GM23338 (cell line): Measurements from ENCODE around the gene SLC39A7. TPM values are rescaled to one million over a fixed set of nuclear protein-coding genes. Genes with fewer than 3 reads are reported as not detected.

ENCODE experiments used
- ATAC-seq: fragments of 200-7000 bp; cut with Tn5 transposase; 3 replicates; pipeline ENCODE4 v1.9.1; 2020
- DNase-seq: peaks from one replicate; pipeline ENCODE4 v3.0.0-alpha.2; 2015; ENCODE audit warnings: low spot score
- H2AFZ ChIP-seq: fragments of 200-600 bp; sonication (generic); 2 replicates; pipeline ENCODE4 v1.8.0; 2016; ENCODE audit warnings: antibody characterized with exemption, mild to moderate bottlenecking, moderate library complexity
- H3F3A ChIP-seq: fragments of 200-600 bp; sonication (generic); replicated peaks from 2 replicates; pipeline ENCODE4 v1.8.0; 2017; ENCODE audit warnings: antibody characterized with exemption, mixed run types, low read depth
- H3K27ac ChIP-seq: fragments of 200-600 bp; sonication (generic); 2 replicates; pipeline ENCODE4 v1.6.1; 2016; ENCODE audit warnings: low read depth
- H3K27me3 ChIP-seq: fragments of 200-600 bp; sonication (generic); 2 replicates; pipeline ENCODE4 v1.8.0; 2016; ENCODE audit warnings: mild to moderate bottlenecking, mixed run types, moderate library complexity; ENCODE audit not compliant: insufficient read depth
- H3K36me3 ChIP-seq: fragments of 200-600 bp; sonication (generic); 2 replicates; pipeline ENCODE4 v1.8.0; 2016; ENCODE audit warnings: mild to moderate bottlenecking; ENCODE audit not compliant: insufficient read depth
- H3K4me1 ChIP-seq: fragments of 200-600 bp; sonication (generic); 2 replicates; pipeline ENCODE4 v1.8.0; 2016; ENCODE audit warnings: mild to moderate bottlenecking, moderate library complexity; ENCODE audit not compliant: insufficient read depth
- H3K4me2 ChIP-seq: fragments of 200-600 bp; sonication (generic); 2 replicates; pipeline ENCODE4 v1.7.1; 2017; ENCODE audit warnings: mixed run types
- H3K4me3 ChIP-seq: fragments of 200-600 bp; sonication (generic); 2 replicates; pipeline ENCODE4 v1.6.1; 2016; ENCODE audit warnings: mixed run types
- H3K79me2 ChIP-seq: fragments of 200-600 bp; sonication (generic); replicated peaks from 2 replicates; pipeline ENCODE4 v1.8.0; 2017; ENCODE audit warnings: mild to moderate bottlenecking; ENCODE audit not compliant: insufficient read depth
- H3K9me2 ChIP-seq: fragments of 200-600 bp; sonication (generic); 2 replicates; pipeline ENCODE4 v1.8.0; 2017; ENCODE audit not compliant: insufficient read depth
- H4K20me1 ChIP-seq: fragments of 200-600 bp; sonication (generic); replicated peaks from 2 replicates; pipeline ENCODE4 v1.8.0; 2017; ENCODE audit warnings: mild to moderate bottlenecking; ENCODE audit not compliant: insufficient read depth
- H3K27ac Mint-ChIP-seq: 2 replicates; pipeline ENCODE4 v1.8.0; 2020; ENCODE audit warnings: inconsistent platforms, mild to moderate bottlenecking, moderate library complexity, mixed read lengths
- H3K27me3 Mint-ChIP-seq: 3 replicates; pipeline ENCODE4 v1.8.0; 2022; ENCODE audit warnings: low read depth, mild to moderate bottlenecking, moderate library complexity, mixed read lengths, inconsistent platforms; ENCODE audit not compliant: insufficient read depth, poor library complexity
- H3K36me3 Mint-ChIP-seq: 3 replicates; pipeline ENCODE4 v1.8.0; 2021; ENCODE audit warnings: low read depth, mild to moderate bottlenecking, inconsistent platforms, moderate library complexity, mixed read lengths
- H3K4me1 Mint-ChIP-seq: 3 replicates; pipeline ENCODE4 v1.8.0; 2020; ENCODE audit warnings: mild to moderate bottlenecking, inconsistent platforms, mixed read lengths
- H3K4me3 Mint-ChIP-seq: 3 replicates; pipeline ENCODE4 v1.8.0; 2021; ENCODE audit warnings: moderate library complexity, mild to moderate bottlenecking, inconsistent platforms, mixed read lengths
- H3K9me3 Mint-ChIP-seq: 3 replicates; pipeline ENCODE4 v1.8.0; 2020; ENCODE audit warnings: moderate library complexity, mild to moderate bottlenecking, inconsistent platforms, mixed read lengths
- CREB1 ChIP-seq: fragments of 250-450 bp; sonication (Bioruptor Pico); IDR thresholded peaks from 2 replicates; pipeline ENCODE4 v1.5.0; 2020; ENCODE audit warnings: low read depth, mild to moderate bottlenecking, moderate library complexity
- CTCF ChIP-seq, 2 experiments: fragments of 200-600 bp in 1 of 2; sonication (generic) in 1 of 2; conservative IDR thresholded peaks; 2 replicates each; pipeline versions ENCODE4 v1.5.1 to v1.6.1; 2016 to 2017; ENCODE audit warnings: antibody characterized with exemption in 2 of 2, low read depth in 2 of 2, mild to moderate bottlenecking in 2 of 2, moderate library complexity in 1 of 2
- ETS1 ChIP-seq: IDR thresholded peaks from 2 replicates; pipeline ENCODE4 v1.6.1; 2016; ENCODE audit warnings: antibody characterized with exemption
- EZH2 ChIP-seq: fragments of 200-600 bp; sonication (generic); IDR thresholded peaks from one replicate; pipeline ENCODE4 v1.8.0; 2017; ENCODE audit warnings: antibody characterized with exemption, mild to moderate bottlenecking, low read depth; ENCODE audit not compliant: unreplicated experiment
- EZH2phosphoT487 ChIP-seq: fragments of 200-600 bp; sonication (generic); IDR thresholded peaks from one replicate; pipeline ENCODE4 v1.8.1; 2018; ENCODE audit warnings: antibody characterized with exemption; ENCODE audit not compliant: unreplicated experiment
- JUNB ChIP-seq: IDR thresholded peaks from one replicate; pipeline ENCODE4 v1.6.1; 2016; ENCODE audit warnings: antibody characterized with exemption; ENCODE audit not compliant: unreplicated experiment
- NANOG ChIP-seq: IDR thresholded peaks from 2 replicates; pipeline ENCODE4 v1.6.1; 2016; ENCODE audit warnings: antibody characterized with exemption, borderline replicate concordance
- POLR2AphosphoS5 ChIP-seq: IDR thresholded peaks from 2 replicates; pipeline ENCODE4 v1.6.1; 2016; ENCODE audit warnings: antibody characterized with exemption, low read depth
- REST ChIP-seq: IDR thresholded peaks from one replicate; pipeline ENCODE4 v1.6.1; 2018; ENCODE audit warnings: antibody characterized with exemption; ENCODE audit not compliant: unreplicated experiment
- STAT1 ChIP-seq: IDR thresholded peaks from one replicate; pipeline ENCODE4 v1.6.1; 2016; ENCODE audit warnings: antibody characterized with exemption; ENCODE audit not compliant: unreplicated experiment
- ZNF114 ChIP-seq: fragments of 250-450 bp; sonication (Bioruptor Pico); IDR thresholded peaks from 2 replicates; pipeline ENCODE4 v1.5.0; 2020; ENCODE audit warnings: mild to moderate bottlenecking, moderate library complexity
- ZNF331 ChIP-seq: fragments of 250-450 bp; sonication (Bioruptor Pico); IDR thresholded peaks from 2 replicates; pipeline ENCODE4 v1.5.0; 2020; ENCODE audit warnings: low read depth, mild to moderate bottlenecking, moderate library complexity
- polyA plus RNA-seq: library from polyadenylated mRNA; unstranded; fragments of >200 nt; fragmentation: Nextera tagmentation; extraction: Ambion mirVana; gene quantifications from 2 replicates; pipeline ENCODE4 v1.2.1, GENCODE V29; 2016
- total RNA-seq: library from RNA; depleted of rRNA; stranded (reverse); fragments of >200 nt; shearing (Covaris generic); gene quantifications from 2 replicates; pipeline ENCODE4 v1.2.3, GENCODE V29; 2014
- TF ChIP-seq, protein P1 (sequence below): fragments of 250-450 bp; sonication (Bioruptor Pico); IDR thresholded peaks from 2 replicates; pipeline ENCODE4 v1.5.0; 2020; ENCODE audit warnings: mild to moderate bottlenecking, moderate library complexity

The SLC39A7 gene
- total and polyA plus RNA-seq, 2 experiments from 2014 or later: 9.0 to 75.9 TPM

DNA sequence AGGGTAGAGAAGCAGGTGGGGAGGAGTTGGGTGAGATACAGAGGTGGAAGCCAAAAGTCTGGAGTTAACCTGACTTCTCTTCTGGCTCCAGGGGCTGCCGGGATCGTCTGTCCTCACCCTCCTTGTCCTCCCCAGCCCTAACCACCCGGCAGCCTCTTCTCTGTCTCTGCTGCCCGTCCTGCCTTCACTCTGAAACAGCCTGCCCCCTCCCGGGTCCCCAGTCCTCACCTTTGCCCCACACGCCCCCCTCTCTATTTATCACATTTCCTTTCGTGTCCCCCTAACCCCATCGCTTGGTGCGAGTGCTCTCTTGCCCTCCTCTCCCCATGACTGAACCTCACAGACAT, 13.3 kb downstream of the SLC39A7 start:
- peaks cover 98% of the 10 kb centered on the region for H3K27me3 ChIP-seq
- H3K4me3 ChIP-seq: peak overlapping the region; percentile 90
- H3K9me2 ChIP-seq: no peaks in the 10 kb centered on the region
- H3K4me1 ChIP-seq: peaks cover 42% of the 10 kb centered on the region
- DNase-seq (no peak), ATAC-seq (peak; percentile 2)
- Mint-ChIP-seq H3K36me3 (peaks cover 17% of the 10 kb centered on the region), H3K27me3 (peaks cover 80% of the 10 kb centered on the region), H3K4me3 (peak overlapping the region; percentile 92), H3K9me3 (peaks cover 3% of the 10 kb centered on the region; the same call in 1 of the 3 replicates), H3K4me1 (peaks cover 39% of the 10 kb centered on the region), H3K27ac (no peak overlapping the region)
- H4K20me1 ChIP-seq: peaks cover 15% of the 10 kb centered on the region
- peaks cover 7% of the 10 kb centered on the region; the same call in 1 of the 2 replicates for H3F3A ChIP-seq
- H3K79me2 ChIP-seq: peaks cover 4% of the 10 kb centered on the region; the same call in 1 of the 2 replicates
- H3K4me2 ChIP-seq: peak overlapping the region; percentile 99
- H3K27ac ChIP-seq: no peak overlapping the region
- peak overlapping the region; percentile 97; the same call in 1 of the 2 replicates for H2AFZ ChIP-seq
- no peak for TF ChIP-seq NANOG
- TF ChIP-seq EZH2phosphoT487: no peak
- TF ChIP-seq REST: no peak
- TF ChIP-seq CREB1: no peak
- TF ChIP-seq ETS1: no peak
- TF ChIP-seq STAT1: no peak
- TF ChIP-seq JUNB: no peak
- TF ChIP-seq ZNF331 (CRISPR knock-in tag): no peak
- TF ChIP-seq EZH2: no peak
- TF ChIP-seq, protein P1, sequence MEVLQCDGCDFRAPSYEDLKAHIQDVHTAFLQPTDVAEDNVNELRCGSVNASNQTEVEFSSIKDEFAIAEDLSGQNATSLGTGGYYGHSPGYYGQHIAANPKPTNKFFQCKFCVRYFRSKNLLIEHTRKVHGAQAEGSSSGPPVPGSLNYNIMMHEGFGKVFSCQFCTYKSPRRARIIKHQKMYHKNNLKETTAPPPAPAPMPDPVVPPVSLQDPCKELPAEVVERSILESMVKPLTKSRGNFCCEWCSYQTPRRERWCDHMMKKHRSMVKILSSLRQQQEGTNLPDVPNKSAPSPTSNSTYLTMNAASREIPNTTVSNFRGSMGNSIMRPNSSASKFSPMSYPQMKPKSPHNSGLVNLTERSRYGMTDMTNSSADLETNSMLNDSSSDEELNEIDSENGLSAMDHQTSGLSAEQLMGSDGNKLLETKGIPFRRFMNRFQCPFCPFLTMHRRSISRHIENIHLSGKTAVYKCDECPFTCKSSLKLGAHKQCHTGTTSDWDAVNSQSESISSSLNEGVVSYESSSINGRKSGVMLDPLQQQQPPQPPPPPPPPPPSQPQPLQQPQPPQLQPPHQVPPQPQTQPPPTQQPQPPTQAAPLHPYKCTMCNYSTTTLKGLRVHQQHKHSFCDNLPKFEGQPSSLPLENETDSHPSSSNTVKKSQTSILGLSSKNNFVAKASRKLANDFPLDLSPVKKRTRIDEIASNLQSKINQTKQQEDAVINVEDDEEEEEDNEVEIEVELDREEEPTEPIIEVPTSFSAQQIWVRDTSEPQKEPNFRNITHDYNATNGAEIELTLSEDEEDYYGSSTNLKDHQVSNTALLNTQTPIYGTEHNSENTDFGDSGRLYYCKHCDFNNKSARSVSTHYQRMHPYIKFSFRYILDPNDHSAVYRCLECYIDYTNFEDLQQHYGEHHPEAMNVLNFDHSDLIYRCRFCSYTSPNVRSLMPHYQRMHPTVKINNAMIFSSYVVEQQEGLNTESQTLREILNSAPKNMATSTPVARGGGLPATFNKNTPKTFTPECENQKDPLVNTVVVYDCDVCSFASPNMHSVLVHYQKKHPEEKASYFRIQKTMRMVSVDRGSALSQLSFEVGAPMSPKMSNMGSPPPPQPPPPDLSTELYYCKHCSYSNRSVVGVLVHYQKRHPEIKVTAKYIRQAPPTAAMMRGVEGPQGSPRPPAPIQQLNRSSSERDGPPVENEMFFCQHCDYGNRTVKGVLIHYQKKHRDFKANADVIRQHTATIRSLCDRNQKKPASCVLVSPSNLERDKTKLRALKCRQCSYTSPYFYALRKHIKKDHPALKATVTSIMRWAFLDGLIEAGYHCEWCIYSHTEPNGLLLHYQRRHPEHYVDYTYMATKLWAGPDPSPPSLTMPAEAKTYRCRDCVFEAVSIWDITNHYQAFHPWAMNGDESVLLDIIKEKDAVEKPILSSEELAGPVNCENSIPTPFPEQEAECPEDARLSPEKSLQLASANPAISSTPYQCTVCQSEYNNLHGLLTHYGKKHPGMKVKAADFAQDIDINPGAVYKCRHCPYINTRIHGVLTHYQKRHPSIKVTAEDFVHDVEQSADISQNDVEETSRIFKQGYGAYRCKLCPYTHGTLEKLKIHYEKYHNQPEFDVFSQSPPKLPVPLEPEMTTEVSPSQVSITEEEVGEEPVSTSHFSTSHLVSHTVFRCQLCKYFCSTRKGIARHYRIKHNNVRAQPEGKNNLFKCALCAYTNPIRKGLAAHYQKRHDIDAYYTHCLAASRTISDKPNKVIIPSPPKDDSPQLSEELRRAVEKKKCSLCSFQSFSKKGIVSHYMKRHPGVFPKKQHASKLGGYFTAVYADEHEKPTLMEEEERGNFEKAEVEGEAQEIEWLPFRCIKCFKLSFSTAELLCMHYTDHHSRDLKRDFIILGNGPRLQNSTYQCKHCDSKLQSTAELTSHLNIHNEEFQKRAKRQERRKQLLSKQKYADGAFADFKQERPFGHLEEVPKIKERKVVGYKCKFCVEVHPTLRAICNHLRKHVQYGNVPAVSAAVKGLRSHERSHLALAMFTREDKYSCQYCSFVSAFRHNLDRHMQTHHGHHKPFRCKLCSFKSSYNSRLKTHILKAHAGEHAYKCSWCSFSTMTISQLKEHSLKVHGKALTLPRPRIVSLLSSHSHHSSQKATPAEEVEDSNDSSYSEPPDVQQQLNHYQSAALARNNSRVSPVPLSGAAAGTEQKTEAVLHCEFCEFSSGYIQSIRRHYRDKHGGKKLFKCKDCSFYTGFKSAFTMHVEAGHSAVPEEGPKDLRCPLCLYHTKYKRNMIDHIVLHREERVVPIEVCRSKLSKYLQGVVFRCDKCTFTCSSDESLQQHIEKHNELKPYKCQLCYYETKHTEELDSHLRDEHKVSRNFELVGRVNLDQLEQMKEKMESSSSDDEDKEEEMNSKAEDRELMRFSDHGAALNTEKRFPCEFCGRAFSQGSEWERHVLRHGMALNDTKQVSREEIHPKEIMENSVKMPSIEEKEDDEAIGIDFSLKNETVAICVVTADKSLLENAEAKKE: no peak
- no peak for TF ChIP-seq ZNF114 (CRISPR knock-in tag)
- no peak for TF ChIP-seq POLR2AphosphoS5
- TF ChIP-seq CTCF (conservative IDR thresholded peaks at IDR 0.05; ENCODE audit: low read depth in 2 of 2): no peak
- H3K36me3 ChIP-seq: no peaks in the 10 kb centered on the region
